GM19463 (cell line): ENCODE measurements around the gene ARHGAP29.
A peak's percentile ranks its signal among the peaks of the same experiment; 100 is the strongest.

Experiments used
- ATAC-seq: cut with Tn5 transposase; IDR thresholded peaks from one replicate; pipeline ENCODE4 v1.9.1; 2021; ENCODE audit warnings: mild to moderate bottlenecking, moderate library complexity; ENCODE audit not compliant: unreplicated experiment

Gene ARHGAP29

GRCh38 chr1:94237291-94238226, at the start of gene ARHGAP29:
TSS of gene ARHGAP29 (minus strand) at chr1:94237584. CDS start at chr1:94231611, 5,973 bp downstream.
- ATAC-seq: peak; percentile 84

GRCh38 chr1:94286864-94287437, 49.6 kb upstream of the ARHGAP29 start:
- ATAC-seq: no peak

DNA sequence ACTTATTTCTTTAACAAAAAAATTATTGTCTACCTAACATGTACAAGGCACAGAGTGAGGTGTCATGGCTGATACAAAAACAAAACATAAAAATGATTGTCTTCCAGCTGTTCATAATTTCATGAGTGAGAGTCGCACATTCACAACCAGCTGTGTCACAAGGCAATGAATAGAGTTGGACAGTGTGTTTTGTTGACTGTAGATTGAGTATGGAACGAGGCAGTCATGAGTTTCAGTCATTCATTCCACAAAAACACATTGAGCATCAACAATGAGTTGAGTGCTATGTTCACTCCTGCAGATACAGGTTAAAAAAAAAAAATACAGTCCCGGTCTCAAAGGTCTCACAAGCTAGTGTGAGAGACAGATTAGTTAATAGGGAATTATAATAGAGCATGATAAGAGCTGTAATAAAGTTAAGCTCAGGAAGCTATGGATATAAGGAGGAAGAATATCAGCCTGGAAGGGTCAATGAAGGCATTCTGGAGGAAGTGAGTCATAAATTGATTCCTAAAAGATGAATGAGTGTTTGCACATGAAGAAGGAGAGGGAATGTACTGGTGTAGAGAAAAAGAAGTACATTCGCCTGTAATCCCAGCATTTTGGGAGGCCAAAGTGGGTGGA, 47.8 kb upstream of the ARHGAP29 start:
- no peak for ATAC-seq

DNA sequence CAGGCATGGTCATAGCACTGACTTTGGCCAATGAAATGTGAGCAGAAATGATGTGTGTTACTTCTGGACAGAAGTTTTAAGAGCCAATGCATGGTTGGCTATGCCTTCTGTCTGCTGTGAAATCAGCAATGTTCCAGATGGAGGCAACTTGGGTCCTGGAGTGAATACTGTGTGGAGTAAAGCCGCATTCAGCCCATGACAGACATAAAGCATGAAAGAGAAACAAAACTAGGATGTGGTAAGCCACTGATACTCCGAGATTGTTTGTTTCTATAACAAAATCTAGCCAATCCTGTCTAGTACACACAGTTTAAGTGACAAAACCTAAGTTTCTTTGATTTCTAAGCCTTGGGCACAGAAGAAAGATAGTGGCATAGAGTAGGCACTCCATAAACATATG, 47.1 kb upstream of the ARHGAP29 start:
- peak; percentile 63 for ATAC-seq

- ATAC-seq: no peak
These were observed 46.1 kb upstream of the ARHGAP29 start for GRCh38 chr1:94283462-94283861.

DNA sequence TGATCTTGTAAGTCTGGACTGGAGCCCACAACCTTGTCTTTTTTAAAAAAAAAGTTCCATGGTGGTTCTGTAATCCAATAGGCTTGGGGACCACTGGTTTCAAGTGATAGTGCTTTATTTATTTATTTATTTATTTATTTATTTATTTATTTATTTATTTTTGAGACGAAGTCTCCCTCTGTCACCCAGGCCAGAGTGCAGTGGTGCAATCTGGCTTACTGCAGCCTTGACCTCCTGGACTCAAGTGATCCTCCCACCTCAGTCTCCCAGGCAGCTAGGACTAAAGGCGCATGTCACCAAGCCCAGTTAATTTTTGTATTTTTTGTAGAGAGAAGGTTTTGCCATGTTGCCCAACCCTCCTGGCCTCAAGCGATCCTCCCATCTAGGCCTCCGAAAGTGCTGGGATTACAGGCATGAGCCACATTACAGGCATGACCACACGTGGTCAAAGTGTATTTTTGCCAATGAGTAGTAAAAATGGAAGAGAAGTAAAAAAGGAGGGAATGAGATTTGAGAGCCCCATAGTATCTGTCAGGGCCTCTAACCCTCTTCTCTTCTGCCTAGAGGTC, 44.8 kb upstream of the ARHGAP29 start:
- ATAC-seq: no peak

DNA sequence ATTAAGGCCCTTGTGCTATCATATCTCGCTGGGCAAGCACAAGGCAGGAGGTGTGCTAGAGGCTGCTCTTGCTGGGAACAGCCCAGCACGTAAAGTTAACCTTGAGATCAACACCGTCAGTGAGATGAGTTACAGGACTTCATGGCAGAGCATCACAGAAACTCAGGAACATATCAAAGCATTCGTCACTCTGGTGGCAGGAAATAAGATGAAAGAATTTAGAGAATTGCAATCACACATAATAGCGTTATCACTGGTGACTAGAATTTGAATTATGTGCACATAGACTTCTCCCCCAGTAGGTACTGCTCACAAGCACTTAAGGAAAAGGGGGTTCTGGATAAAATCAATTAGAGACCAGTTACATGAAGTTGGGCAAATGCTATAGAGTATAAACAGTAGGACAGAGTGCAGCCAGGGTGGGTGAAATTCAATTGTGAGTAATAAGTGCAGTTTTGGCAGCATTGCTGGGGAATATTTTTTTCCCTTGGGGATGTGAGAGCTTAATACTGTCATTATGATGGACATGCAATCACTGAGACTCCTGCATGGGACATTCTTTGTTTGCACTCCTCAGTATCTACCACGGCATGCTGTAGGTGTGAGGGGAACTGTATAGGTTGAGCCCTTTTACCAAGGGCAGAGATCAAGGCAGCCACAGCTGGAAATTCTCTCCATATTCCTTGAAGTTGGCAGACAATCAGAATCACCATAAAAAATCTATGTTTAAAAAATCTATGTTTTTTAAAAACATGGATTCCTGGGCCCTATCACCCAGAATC, 44.2 kb upstream of the ARHGAP29 start:
- ATAC-seq: no peak

DNA sequence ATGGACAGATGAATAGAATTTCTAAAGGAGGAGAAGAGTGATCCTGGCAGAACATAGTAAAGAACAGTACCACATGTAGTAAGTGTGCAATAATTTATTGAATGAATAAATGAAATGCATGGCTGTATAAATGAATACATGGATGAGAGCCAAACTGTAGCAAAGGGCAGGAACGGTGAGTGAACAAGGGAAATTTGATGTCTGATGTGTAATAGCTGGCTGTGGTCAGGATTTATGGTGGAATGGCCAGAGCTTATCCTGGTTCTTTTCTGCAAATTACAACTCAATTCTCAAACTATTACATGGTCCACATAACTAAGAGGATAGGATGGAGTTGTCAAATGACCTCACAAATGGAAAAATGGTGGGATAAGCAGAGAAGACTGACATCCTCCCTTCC, 43.2 kb upstream of the ARHGAP29 start:
- ATAC-seq: no peak

DNA sequence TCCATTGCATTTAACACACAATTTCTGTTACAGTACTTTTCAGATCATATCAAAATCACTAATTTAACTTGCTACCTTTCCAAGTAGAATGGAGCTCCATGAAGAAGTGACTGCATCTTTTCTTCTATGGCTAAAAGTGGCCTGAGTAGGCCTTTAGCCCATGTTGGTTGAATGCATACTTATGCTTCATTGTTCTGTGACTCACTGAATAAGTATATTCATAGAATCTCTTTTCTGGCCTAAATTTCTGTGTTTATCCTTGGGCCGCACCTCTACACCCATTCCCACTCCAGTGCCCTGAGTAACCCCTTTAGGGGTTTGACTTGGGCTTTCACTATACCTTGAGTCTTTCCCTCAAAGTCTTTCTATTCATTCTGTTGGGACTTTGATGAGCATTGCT, 42.1 kb upstream of the ARHGAP29 start:
- no peak for ATAC-seq

DNA sequence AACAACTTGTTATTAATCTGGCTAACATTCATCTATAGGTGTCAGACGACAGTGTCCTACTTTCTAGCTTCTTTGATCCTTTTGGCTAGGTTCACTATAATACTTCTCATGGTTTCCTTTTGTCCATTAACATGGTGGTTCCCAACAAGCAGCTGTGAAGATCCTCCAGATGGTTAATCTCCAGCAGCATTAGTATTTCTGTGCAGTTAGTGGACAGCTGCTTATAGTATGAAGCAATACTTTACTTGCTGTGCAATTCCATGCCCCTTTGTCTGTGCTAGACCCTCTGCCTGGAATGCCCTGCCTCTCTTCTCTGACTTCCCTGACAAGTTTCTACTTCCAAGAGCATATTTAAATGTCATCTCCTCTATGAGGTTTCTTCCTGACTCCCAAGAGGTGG, 41.7 kb upstream of the ARHGAP29 start:
- ATAC-seq: no peak

- no peak for ATAC-seq
These were observed 39.6 kb upstream of the ARHGAP29 start for GRCh38 chr1:94276988-94277434.

GRCh38 chr1:94275083-94275482, 37.7 kb upstream of the ARHGAP29 start:
- no peak for ATAC-seq

GRCh38 chr1:94274561-94274960, 37.2 kb upstream of the ARHGAP29 start:
- no peak for ATAC-seq

DNA sequence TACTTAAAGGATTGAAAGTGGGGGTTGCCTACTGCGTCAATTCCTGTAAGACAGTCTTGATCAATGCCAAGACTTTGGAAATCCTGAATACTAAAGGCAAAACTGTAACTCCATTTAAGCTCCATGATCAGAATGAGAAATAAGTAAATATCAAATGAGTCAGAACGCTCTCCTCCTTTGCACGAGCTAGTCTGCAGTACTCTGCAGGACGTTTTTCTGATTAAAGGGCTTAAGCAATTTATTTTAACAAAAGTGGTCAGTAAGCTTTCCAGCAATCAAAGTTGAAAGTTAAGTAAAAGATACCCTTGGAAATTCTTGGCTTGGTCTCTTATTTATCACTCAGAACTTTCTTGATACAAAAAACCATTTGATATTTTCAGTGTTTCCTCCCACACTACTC, 35.7 kb upstream of the ARHGAP29 start:
- no peak for ATAC-seq

DNA sequence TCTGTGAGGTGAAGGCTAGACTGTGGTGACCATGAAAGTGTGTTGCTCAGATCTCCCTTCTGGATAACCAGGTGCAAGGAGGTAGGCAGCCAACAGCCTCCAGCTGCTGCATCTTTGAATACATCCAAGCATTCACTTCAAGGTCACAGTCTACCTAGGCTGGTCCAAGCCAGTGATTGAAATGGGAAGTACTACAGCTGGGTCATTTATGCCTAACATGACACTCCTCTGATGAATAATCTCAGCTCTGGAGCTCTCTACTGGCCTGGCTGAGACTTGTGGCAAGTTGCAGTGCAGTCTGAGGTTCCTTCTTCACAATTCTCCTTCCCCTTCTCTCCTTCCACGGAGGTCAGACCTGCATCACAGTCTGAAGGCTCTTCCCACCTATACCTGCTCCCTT, 35.0 kb upstream of the ARHGAP29 start:
- ATAC-seq: no peak

DNA sequence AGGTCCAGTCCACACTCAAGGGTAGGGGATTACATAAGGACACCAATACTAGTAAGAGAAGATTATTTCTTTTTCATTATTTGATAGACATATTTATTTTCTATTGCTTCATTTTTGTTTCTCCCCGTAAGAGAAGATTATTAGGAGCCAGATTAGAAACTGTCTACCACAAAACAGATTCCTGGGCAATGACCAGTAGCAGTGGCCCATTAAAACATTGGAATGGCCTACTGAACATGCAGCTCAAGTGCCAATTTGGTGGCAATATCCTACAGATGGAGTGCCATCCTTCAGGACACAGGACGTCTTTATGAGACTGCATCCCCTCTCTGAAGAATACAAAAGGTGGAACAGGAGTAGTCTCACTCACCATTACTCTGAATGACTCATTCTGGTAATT, 34.0 kb upstream of the ARHGAP29 start:
- no peak for ATAC-seq

- no peak for ATAC-seq
These were observed 33.4 kb upstream of the ARHGAP29 start for GRCh38 chr1:94270801-94271203.

- no peak for ATAC-seq
These were observed 32.5 kb upstream of the ARHGAP29 start for GRCh38 chr1:94269921-94270320.

GRCh38 chr1:94265906-94266305, 28.5 kb upstream of the ARHGAP29 start:
- no peak for ATAC-seq

DNA sequence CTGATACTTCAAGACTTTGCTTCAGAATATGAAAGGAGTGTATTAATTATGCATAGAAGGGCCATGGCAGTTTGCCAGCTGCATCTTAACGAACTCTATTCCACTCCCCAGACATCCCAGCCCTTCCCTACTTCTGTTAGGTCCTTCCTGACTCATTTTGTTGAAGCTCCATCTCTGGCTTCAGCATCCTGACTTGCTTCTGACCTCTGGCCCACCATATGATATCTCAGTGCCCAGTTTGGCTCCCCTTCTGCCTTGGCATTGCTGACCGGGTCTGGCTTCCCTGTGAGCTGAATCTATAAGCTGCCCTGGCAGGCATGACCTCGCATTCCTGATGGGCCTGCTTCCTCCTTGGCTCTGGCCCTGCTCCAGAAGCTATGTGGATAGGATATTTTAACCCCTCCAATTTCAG, 27.6 kb upstream of the ARHGAP29 start:
- ATAC-seq: no peak
